ENCODE measurements around the gene R3HDM1. TPM values are rescaled to one million over a fixed set of nuclear protein-coding genes. Genes with fewer than 3 reads are reported as not detected.

Gene R3HDM1
- total RNA-seq, 4 donors from 2014 or later = 15.9 to 88.3 (median 25.0) TPM

- no peak overlapping the region for H3K27ac ChIP-seq
- H3K27me3 ChIP-seq = no peaks in the 10 kb centered on the region
- H3K4me3 ChIP-seq = no peak overlapping the region
- no peak for DNase-seq
- TF ChIP-seq POLR2A (IDR thresholded peaks at IDR 0.05) (no peak), CTCF (IDR thresholded peaks at IDR 0.05) (no peak)
- peaks cover 0 to 13% (median 0%) of the 10 kb centered on the region in 3 donors for H3K36me3 ChIP-seq
- no peaks in the 10 kb centered on the region for H3K4me1 ChIP-seq
- no peaks in the 10 kb centered on the region for H3K9me3 ChIP-seq
Observed at GRCh38 chr2:135635212-135635835, 104.0 kb downstream of the R3HDM1 start.

GRCh38 chr2:135636982-135637381, 105.7 kb downstream of the R3HDM1 start:
- no peaks in the 10 kb centered on the region for H3K27me3 ChIP-seq
- H3K36me3 ChIP-seq = peaks cover 0 to 13% (median 0%) of the 10 kb centered on the region in 3 donors
- no peak for TF ChIP-seq CTCF (IDR thresholded peaks at IDR 0.05)
- no peak overlapping the region for H3K4me3 ChIP-seq
- H3K4me1 ChIP-seq = no peaks in the 10 kb centered on the region
- H3K27ac ChIP-seq = no peak overlapping the region
- DNase-seq = no peak
- H3K9me3 ChIP-seq = no peaks in the 10 kb centered on the region

GRCh38 chr2:135637456-135638087, 106.3 kb downstream of the R3HDM1 start:
- DNase-seq = no peak
- H3K36me3 ChIP-seq = peaks cover 0 to 13% (median 0%) of the 10 kb centered on the region in 3 donors
- TF ChIP-seq CTCF (IDR thresholded peaks at IDR 0.05) = no peak
- no peak for TF ChIP-seq POLR2A (IDR thresholded peaks at IDR 0.05)

GRCh38 chr2:135638825-135639224, 107.5 kb downstream of the R3HDM1 start:
- H3K4me3 ChIP-seq = no peak overlapping the region
- no peaks in the 10 kb centered on the region for H3K9me3 ChIP-seq
- no peaks in the 10 kb centered on the region for H3K27me3 ChIP-seq
- no peaks in the 10 kb centered on the region for H3K4me1 ChIP-seq
- TF ChIP-seq POLR2A (IDR thresholded peaks at IDR 0.05) (no peak), CTCF (IDR thresholded peaks at IDR 0.05) (no peak)
- peaks cover 0 to 13% (median 0%) of the 10 kb centered on the region in 3 donors for H3K36me3 ChIP-seq
- no peak overlapping the region for H3K27ac ChIP-seq
- no peak for DNase-seq

More at GRCh38 chr2:135637456-135638087, 106.3 kb downstream of the R3HDM1 start:
- H3K27ac ChIP-seq = no peak overlapping the region
- no peaks in the 10 kb centered on the region for H3K27me3 ChIP-seq
- H3K9me3 ChIP-seq = no peaks in the 10 kb centered on the region
- H3K4me3 ChIP-seq = no peak overlapping the region
- H3K4me1 ChIP-seq = no peaks in the 10 kb centered on the region

GRCh38 chr2:135641156-135642068, 110.1 kb downstream of the R3HDM1 start:
- Histone ChIP-seq H3K4me1 (no peaks in the 10 kb centered on the region), H3K4me3 (no peak overlapping the region), H3K27me3 (no peaks in the 10 kb centered on the region), H3K27ac (no peak overlapping the region), H3K36me3 (peaks cover 0 to 15% (median 0%) of the 10 kb centered on the region in 3 donors), H3K9me3 (no peaks in the 10 kb centered on the region)
- no peak for DNase-seq
- no peak for TF ChIP-seq CTCF (IDR thresholded peaks at IDR 0.05)
- no peak for TF ChIP-seq POLR2A (IDR thresholded peaks at IDR 0.05)
